B cell (primary cell): ENCODE results near the gene TSSC4.

ENCODE experiments used
- CTCF ChIP-seq: fragments of 200-600 bp; IDR thresholded peaks from one replicate; pipeline ENCODE4 v1.8.0; 2022; ENCODE audit warnings: antibody characterized with exemption, mild to moderate bottlenecking
- EZH2 ChIP-seq: IDR thresholded peaks from 2 replicates; pipeline ENCODE4 v1.6.1; 2012; ENCODE audit warnings: borderline replicate concordance, low read depth, mild to moderate bottlenecking, moderate library complexity, low read length; ENCODE audit not compliant: insufficient read depth, poor library complexity, severe bottlenecking

- TF ChIP-seq CTCF (no peak), EZH2 (no peak)
These were observed 51.4 kb downstream of the TSSC4 start for GRCh38 chr11:2451916-2452315.
